Measurements from ENCODE around the gene UGT2B10.

UGT2B10 gene

DNA sequence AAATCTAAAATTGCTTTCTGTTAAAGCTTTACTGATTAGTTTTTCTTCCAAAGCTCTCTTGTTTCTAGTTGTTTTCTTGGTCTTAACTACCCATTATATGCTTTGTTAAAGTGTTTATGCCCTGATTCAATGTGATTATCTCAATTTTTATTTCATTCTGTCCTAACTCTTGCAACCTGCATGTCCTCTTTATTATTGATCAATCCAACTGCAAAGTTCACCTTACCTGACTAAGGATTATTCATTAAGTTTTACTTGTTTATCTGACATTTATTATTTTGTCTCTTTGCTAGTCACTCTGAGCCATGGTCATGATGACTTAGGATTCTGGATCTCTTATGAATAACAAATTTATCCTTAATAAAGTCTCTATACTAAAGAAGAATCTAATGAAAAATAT is 15.8 kb downstream of the UGT2B10 start:
- Histone ChIP-seq H3K4me3 (ENCODE audit: low read length, poor library complexity, severe bottlenecking) (no peak overlapping the region), H3F3A (ENCODE audit: low read depth) (no peaks in the 10 kb centered on the region), H3K36me3 (ENCODE audit: insufficient read depth, low read length) (no peaks in the 10 kb centered on the region), H2AFZ (ENCODE audit: low read length) (no peak overlapping the region), H4K20me1 (ENCODE audit: insufficient read depth, low read length, poor library complexity, severe bottlenecking) (no peaks in the 10 kb centered on the region), H3K4me2 (ENCODE audit: low read depth, low read length, poor library complexity, severe bottlenecking) (no peak overlapping the region), H3K9me3 (ENCODE audit: insufficient read depth, low read depth, low read length) (no peaks in the 10 kb centered on the region), H3K4me1 (ENCODE audit: insufficient read depth, low read length, poor library complexity, severe bottlenecking) (no peaks in the 10 kb centered on the region), H3K9me2 (replicated peaks; ENCODE audit: low read depth, low read length) (no peaks in the 10 kb centered on the region), H3K79me2 (ENCODE audit: insufficient read depth, low read length) (no peaks in the 10 kb centered on the region), H3K27me3 (ENCODE audit: insufficient read depth, low read length, poor library complexity, severe bottlenecking) (no peaks in the 10 kb centered on the region), H3K9ac (ENCODE audit: low read depth, low read length, poor library complexity, severe bottlenecking) (no peak overlapping the region)
- TF ChIP-seq EZH2phosphoT487 (IDR thresholded peaks at IDR 0.05; ENCODE audit: borderline replicate concordance) (no peak), CTCF (conservative IDR thresholded peaks at IDR 0.05; ENCODE audit: low read length) (no peak)

GRCh38 chr4:68850293-68850692 is 34.5 kb downstream of the UGT2B10 start:
- H3K9me3 ChIP-seq (ENCODE audit: insufficient read depth, low read depth, low read length), result no peaks in the 10 kb centered on the region
- no peak overlapping the region for H3K9ac ChIP-seq (ENCODE audit: low read depth, low read length, poor library complexity, severe bottlenecking)
- no peaks in the 10 kb centered on the region for H3K27me3 ChIP-seq (ENCODE audit: insufficient read depth, low read length, poor library complexity, severe bottlenecking)
- H3F3A ChIP-seq (ENCODE audit: low read depth), result no peaks in the 10 kb centered on the region
- no peaks in the 10 kb centered on the region for H3K9me2 ChIP-seq (replicated peaks; ENCODE audit: low read depth, low read length)
- TF ChIP-seq CTCF (conservative IDR thresholded peaks at IDR 0.05; ENCODE audit: low read length) (no peak), EZH2phosphoT487 (IDR thresholded peaks at IDR 0.05; ENCODE audit: borderline replicate concordance) (no peak)
- H3K4me2 ChIP-seq (ENCODE audit: low read depth, low read length, poor library complexity, severe bottlenecking), result no peak overlapping the region
- no peaks in the 10 kb centered on the region for H4K20me1 ChIP-seq (ENCODE audit: insufficient read depth, low read length, poor library complexity, severe bottlenecking)
- H3K36me3 ChIP-seq (ENCODE audit: insufficient read depth, low read length), result no peaks in the 10 kb centered on the region
- no peaks in the 10 kb centered on the region for H3K79me2 ChIP-seq (ENCODE audit: insufficient read depth, low read length)
- H2AFZ ChIP-seq (ENCODE audit: low read length), result no peak overlapping the region
- H3K4me3 ChIP-seq (ENCODE audit: low read length, poor library complexity, severe bottlenecking), result no peak overlapping the region
- no peaks in the 10 kb centered on the region for H3K4me1 ChIP-seq (ENCODE audit: insufficient read depth, low read length, poor library complexity, severe bottlenecking)

DNA sequence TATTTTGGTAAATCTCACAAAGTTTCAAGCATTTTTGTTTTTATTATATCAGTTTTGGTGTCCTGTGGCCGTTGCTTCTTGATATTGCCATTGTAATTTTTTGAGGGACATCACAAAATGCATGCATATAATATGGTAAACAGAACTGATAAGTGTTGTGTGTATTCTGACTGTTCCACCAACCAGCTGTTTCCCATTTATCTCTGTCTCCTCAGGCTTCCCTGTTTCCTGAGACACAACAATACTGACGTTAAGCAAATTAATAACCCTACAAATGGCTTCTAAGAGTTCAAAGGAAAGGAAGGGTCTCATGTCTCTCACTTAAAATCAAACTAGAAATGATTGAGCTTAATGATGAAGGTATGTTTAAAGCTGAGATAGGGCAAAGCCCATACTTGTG is 40.0 kb downstream of the UGT2B10 start:
- H3K4me2 ChIP-seq (ENCODE audit: low read depth, low read length, poor library complexity, severe bottlenecking), result no peak overlapping the region
- no peak overlapping the region for H2AFZ ChIP-seq (ENCODE audit: low read length)
- no peaks in the 10 kb centered on the region for H3K36me3 ChIP-seq (ENCODE audit: insufficient read depth, low read length)
- no peak overlapping the region for H3K4me3 ChIP-seq (ENCODE audit: low read length, poor library complexity, severe bottlenecking)
- H3K27me3 ChIP-seq (ENCODE audit: insufficient read depth, low read length, poor library complexity, severe bottlenecking), result no peaks in the 10 kb centered on the region
- no peaks in the 10 kb centered on the region for H3K4me1 ChIP-seq (ENCODE audit: insufficient read depth, low read length, poor library complexity, severe bottlenecking)
- no peaks in the 10 kb centered on the region for H3K9me3 ChIP-seq (ENCODE audit: insufficient read depth, low read depth, low read length)
- H4K20me1 ChIP-seq (ENCODE audit: insufficient read depth, low read length, poor library complexity, severe bottlenecking), result no peaks in the 10 kb centered on the region
- no peaks in the 10 kb centered on the region for H3K79me2 ChIP-seq (ENCODE audit: insufficient read depth, low read length)
- no peaks in the 10 kb centered on the region for H3F3A ChIP-seq (ENCODE audit: low read depth)
- H3K9me2 ChIP-seq (replicated peaks; ENCODE audit: low read depth, low read length), result no peaks in the 10 kb centered on the region
- no peak overlapping the region for H3K9ac ChIP-seq (ENCODE audit: low read depth, low read length, poor library complexity, severe bottlenecking)
- TF ChIP-seq EZH2phosphoT487 (IDR thresholded peaks at IDR 0.05; ENCODE audit: borderline replicate concordance) (no peak), CTCF (conservative IDR thresholded peaks at IDR 0.05; ENCODE audit: low read length) (no peak)

All from Loucy (cell line).